ENCODE data around the gene NRG3.

NRG3 gene

GRCh38 chr10:82128527-82128926, 253.5 kb downstream of the NRG3 start:
- no peak for DNase-seq

GRCh38 chr10:82136103-82136502, 261.1 kb downstream of the NRG3 start:
- no peak for DNase-seq

- DNase-seq, result no peak
Observed at GRCh38 chr10:82144153-82144552, 269.2 kb downstream of the NRG3 start.

- DNase-seq, result no peak
Observed at GRCh38 chr10:82148764-82149163, 273.8 kb downstream of the NRG3 start.

GRCh38 chr10:82149674-82150073, 274.7 kb downstream of the NRG3 start:
- DNase-seq, result no peak

GRCh38 chr10:82150123-82150900, 275.3 kb downstream of the NRG3 start:
- no peak for DNase-seq

GRCh38 chr10:82160307-82160706, 285.3 kb downstream of the NRG3 start:
- no peak for DNase-seq

GRCh38 chr10:82161264-82161663, 286.3 kb downstream of the NRG3 start:
- DNase-seq, result no peak

GRCh38 chr10:82162549-82163195, 287.7 kb downstream of the NRG3 start:
- no peak for DNase-seq

- no peak for DNase-seq
Observed at GRCh38 chr10:82171899-82172298, 296.9 kb downstream of the NRG3 start.

GRCh38 chr10:82176587-82176986, 301.6 kb downstream of the NRG3 start:
- DNase-seq, result no peak

GRCh38 chr10:82190432-82191260, 315.7 kb downstream of the NRG3 start:
- DNase-seq, result no peak

GRCh38 chr10:82191653-82192052, 316.7 kb downstream of the NRG3 start:
- DNase-seq, result no peak

- no peak for DNase-seq
Observed at GRCh38 chr10:82192665-82193064, 317.7 kb downstream of the NRG3 start.

GRCh38 chr10:82194419-82194818, 319.4 kb downstream of the NRG3 start:
- DNase-seq, result no peak

- no peak for DNase-seq
Observed at GRCh38 chr10:82206831-82207230, 331.8 kb downstream of the NRG3 start.

- no peak for DNase-seq
Observed at GRCh38 chr10:82208726-82209125, 333.7 kb downstream of the NRG3 start.

- DNase-seq, result no peak
Observed at GRCh38 chr10:82210331-82210730, 335.3 kb downstream of the NRG3 start.

- no peak for DNase-seq
Observed at GRCh38 chr10:82211346-82211745, 336.4 kb downstream of the NRG3 start.

GRCh38 chr10:82212753-82213152, 337.8 kb downstream of the NRG3 start:
- DNase-seq, result no peak

- no peak for DNase-seq
Observed at GRCh38 chr10:82213784-82214183, 338.8 kb downstream of the NRG3 start.

GRCh38 chr10:82221056-82221455, 346.1 kb downstream of the NRG3 start:
- DNase-seq, result no peak

GRCh38 chr10:82221601-82222149, 346.7 kb downstream of the NRG3 start:
- no peak for DNase-seq
